Left ventricle myocardium inferior (tissue), 1 donor: Measurements from ENCODE around the gene DESI2. TPM values are rescaled to one million over a fixed set of nuclear protein-coding genes. Genes with fewer than 3 reads are reported as not detected.

Source experiments
- DNase-seq: peaks from one replicate; pipeline ENCODE4 v3.0.0-alpha.2; 2020
- H3K27ac ChIP-seq: fragments of 200-600 bp; replicated peaks from 2 replicates; pipeline ENCODE4 v1.8.0; 2021
- H3K27me3 ChIP-seq: fragments of 200-600 bp; 2 replicates; pipeline ENCODE4 v1.8.0; 2021; ENCODE audit warnings: low read depth
- H3K36me3 ChIP-seq: fragments of 200-600 bp; 2 replicates; pipeline ENCODE4 v1.8.0; 2021
- H3K4me1 ChIP-seq: fragments of 200-600 bp; 2 replicates; pipeline ENCODE4 v1.8.0; 2021
- H3K4me3 ChIP-seq: fragments of 200-600 bp; 2 replicates; pipeline ENCODE4 v1.8.0; 2021; ENCODE audit warnings: mild to moderate bottlenecking, moderate library complexity
- H3K9me3 ChIP-seq: fragments of 200-600 bp; replicated peaks from 2 replicates; pipeline ENCODE4 v1.8.0; 2021
- CTCF ChIP-seq: fragments of 200-600 bp; IDR thresholded peaks from 2 replicates; pipeline ENCODE4 v1.8.0; 2021; ENCODE audit warnings: antibody characterized with exemption, mild to moderate bottlenecking, borderline replicate concordance
- intact Hi-C: fragments of 100-400 bp; cut with micrococcal nuclease; formaldehyde crosslinking; loops from one replicate; pipeline ENCODE4 v1.11.0; 2022
- total RNA-seq: library from RNA; stranded (reverse); fragmentation: NEBNext Ultra II Directional; extraction: Animal tissue kit (Norgen Biotek cat#: 25700); gene quantifications from one replicate; pipeline ENCODE4 v1.2.1, GENCODE V29; 2021
- donor health status: DM: no; HTN: yes; CAD: no; lungs with severe emphysema.

DESI2 gene
- total RNA-seq, 1 donor from 2014 or later: 22.3 TPM

GRCh38 chr1:244615301-244615700, 37.6 kb upstream of the DESI2 start:
- H3K27ac ChIP-seq: no peak overlapping the region
- no peaks in the 10 kb centered on the region for H3K36me3 ChIP-seq
- intact Hi-C loops: no loop called here
- peaks cover 10% of the 10 kb centered on the region for H3K9me3 ChIP-seq
- no peak for DNase-seq
- no peak for TF ChIP-seq CTCF
- no peak overlapping the region for H3K4me3 ChIP-seq
- no peaks in the 10 kb centered on the region for H3K27me3 ChIP-seq
- no peaks in the 10 kb centered on the region for H3K4me1 ChIP-seq

GRCh38 chr1:244626709-244627108, 26.2 kb upstream of the DESI2 start:
- Histone ChIP-seq H3K36me3 (no peaks in the 10 kb centered on the region), H3K9me3 (no peaks in the 10 kb centered on the region), H3K27me3 (no peaks in the 10 kb centered on the region), H3K27ac (no peak overlapping the region), H3K4me3 (no peak overlapping the region), H3K4me1 (no peaks in the 10 kb centered on the region)
- intact Hi-C loops: no loop called here
- no peak for TF ChIP-seq CTCF
- no peak for DNase-seq

- no peak for TF ChIP-seq CTCF
- no peak for DNase-seq
- intact Hi-C loops: no loop called here
- Histone ChIP-seq H3K9me3 (no peaks in the 10 kb centered on the region), H3K27me3 (no peaks in the 10 kb centered on the region), H3K36me3 (no peaks in the 10 kb centered on the region), H3K4me1 (no peaks in the 10 kb centered on the region), H3K4me3 (no peak overlapping the region), H3K27ac (no peak overlapping the region)
Measured at GRCh38 chr1:244628789-244629188, 24.1 kb upstream of the DESI2 start.

- H3K9me3 ChIP-seq: no peaks in the 10 kb centered on the region
- H3K27me3 ChIP-seq: no peaks in the 10 kb centered on the region
- no peaks in the 10 kb centered on the region for H3K36me3 ChIP-seq
- H3K4me1 ChIP-seq: no peaks in the 10 kb centered on the region
- DNase-seq: no peak
- no peak for TF ChIP-seq CTCF
- intact Hi-C loops: no loop called here
- no peak overlapping the region for H3K4me3 ChIP-seq
- no peak overlapping the region for H3K27ac ChIP-seq
Measured at GRCh38 chr1:244633140-244633539, 19.8 kb upstream of the DESI2 start.

GRCh38 chr1:244634546-244634945, 18.4 kb upstream of the DESI2 start:
- H3K27me3 ChIP-seq: no peaks in the 10 kb centered on the region
- DNase-seq: no peak
- H3K4me3 ChIP-seq: no peak overlapping the region
- H3K36me3 ChIP-seq: no peaks in the 10 kb centered on the region
- no peak for TF ChIP-seq CTCF
- H3K9me3 ChIP-seq: no peaks in the 10 kb centered on the region
- H3K27ac ChIP-seq: no peak overlapping the region
- intact Hi-C loops: no loop called here
- no peaks in the 10 kb centered on the region for H3K4me1 ChIP-seq
